PC-3 (cell line): ENCODE measurements around the gene DMAC2L.
"Not testable (repeated sequence)": the region's sequence is repeated elsewhere in the genome, so short reads cannot be mapped to it uniquely, and the experiment has no call there.

Experiments used
- EZH2 ChIP-seq: fragments of 300-600 bp; sonication (generic); IDR thresholded peaks from one replicate; pipeline ENCODE4 v1.6.1; 2017; ENCODE audit warnings: antibody characterized with exemption, mild to moderate bottlenecking, low read length; ENCODE audit not compliant: unreplicated experiment
- EZH2phosphoT487 ChIP-seq: fragments of 300-600 bp; sonication (generic); IDR thresholded peaks from 2 replicates; pipeline ENCODE4 v1.6.1; 2018; ENCODE audit warnings: mild to moderate bottlenecking, antibody characterized with exemption, low read length, borderline replicate concordance
- TF ChIP-seq, protein P1 (sequence below): fragments of 300-600 bp; sonication (generic); conservative IDR thresholded peaks from 2 replicates; pipeline ENCODE4 v1.5.1; 2017; ENCODE audit warnings: antibody characterized with exemption, low read depth, mild to moderate bottlenecking, low read length

DNA sequence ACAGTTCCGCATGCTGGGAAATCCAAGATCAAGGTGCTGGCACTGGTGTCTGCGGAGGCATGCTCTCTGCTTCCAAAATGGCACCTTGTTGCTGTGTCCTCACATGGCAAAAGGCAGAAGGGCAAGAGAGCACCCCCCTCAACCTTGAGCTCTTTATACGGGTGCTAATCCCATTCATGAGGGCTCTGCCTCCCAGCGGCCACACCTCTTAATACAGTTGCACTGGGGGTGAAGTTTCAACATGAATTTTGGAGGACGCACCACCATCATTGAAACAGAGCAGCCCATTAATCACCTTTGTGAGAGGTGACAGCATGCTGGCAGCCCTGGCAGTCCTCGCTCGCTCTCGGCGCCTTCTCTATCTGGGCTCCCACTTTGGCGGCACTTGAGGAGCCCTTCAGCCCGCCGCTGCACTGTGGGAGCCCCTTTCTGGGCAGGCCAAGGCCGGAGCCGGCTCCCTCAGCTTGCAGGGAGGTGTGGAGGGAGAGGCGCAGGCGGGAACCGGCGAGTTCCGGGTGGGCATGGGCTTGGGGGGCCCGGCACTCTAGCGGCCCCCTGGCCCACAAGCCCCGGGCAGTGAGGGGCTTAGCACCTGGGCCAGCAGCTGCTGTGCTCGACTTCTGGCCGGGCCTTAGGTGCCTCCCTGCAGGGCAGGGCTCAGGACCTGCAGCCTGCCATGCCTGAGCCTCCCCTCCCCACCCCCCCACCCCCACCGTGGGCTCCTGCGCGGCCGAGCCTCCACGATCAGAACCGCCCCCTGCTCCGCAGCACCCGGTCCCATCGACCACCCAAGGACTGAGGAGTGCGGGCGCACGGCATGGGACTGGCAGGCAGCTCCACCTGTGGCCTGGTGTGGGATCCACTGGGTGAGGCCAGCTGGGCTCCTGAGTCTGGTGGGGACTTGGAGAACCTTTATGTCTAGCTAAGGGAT, 49.6 kb downstream of the DMAC2L start:
- TF ChIP-seq, protein P1, sequence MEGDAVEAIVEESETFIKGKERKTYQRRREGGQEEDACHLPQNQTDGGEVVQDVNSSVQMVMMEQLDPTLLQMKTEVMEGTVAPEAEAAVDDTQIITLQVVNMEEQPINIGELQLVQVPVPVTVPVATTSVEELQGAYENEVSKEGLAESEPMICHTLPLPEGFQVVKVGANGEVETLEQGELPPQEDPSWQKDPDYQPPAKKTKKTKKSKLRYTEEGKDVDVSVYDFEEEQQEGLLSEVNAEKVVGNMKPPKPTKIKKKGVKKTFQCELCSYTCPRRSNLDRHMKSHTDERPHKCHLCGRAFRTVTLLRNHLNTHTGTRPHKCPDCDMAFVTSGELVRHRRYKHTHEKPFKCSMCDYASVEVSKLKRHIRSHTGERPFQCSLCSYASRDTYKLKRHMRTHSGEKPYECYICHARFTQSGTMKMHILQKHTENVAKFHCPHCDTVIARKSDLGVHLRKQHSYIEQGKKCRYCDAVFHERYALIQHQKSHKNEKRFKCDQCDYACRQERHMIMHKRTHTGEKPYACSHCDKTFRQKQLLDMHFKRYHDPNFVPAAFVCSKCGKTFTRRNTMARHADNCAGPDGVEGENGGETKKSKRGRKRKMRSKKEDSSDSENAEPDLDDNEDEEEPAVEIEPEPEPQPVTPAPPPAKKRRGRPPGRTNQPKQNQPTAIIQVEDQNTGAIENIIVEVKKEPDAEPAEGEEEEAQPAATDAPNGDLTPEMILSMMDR = not testable (repeated sequence)
- not testable (repeated sequence) for TF ChIP-seq EZH2, EZH2phosphoT487
